Upper lobe of left lung (tissue), 4 donors: ENCODE data around the gene TLN1.

Experiments
- CTCF ChIP-seq, 6 experiments: fragments of 450-650 bp in 4 of 6; fragments of 200-600 bp in 2 of 6; sonication (generic) in 2 of 6; IDR thresholded peaks; one replicate each; pipeline ENCODE4 v1.5.1; 2016 to 2019; ENCODE audit warnings: antibody characterized with exemption in 6 of 6
- EP300 ChIP-seq, 4 donors: sonication (generic); formaldehyde crosslinking; IDR thresholded peaks; one replicate each; pipeline ENCODE4 v1.5.1; 2017; ENCODE audit warnings: antibody characterized with exemption in 4 of 4, control low read depth in 2 of 4
- POLR2A ChIP-seq, 4 donors: fragments of 450-650 bp; IDR thresholded peaks; one replicate each; pipeline ENCODE4 v1.5.1; 2016 to 2017; ENCODE audit warnings: antibody characterized with exemption in 4 of 4, mild to moderate bottlenecking in 2 of 4
- POLR2AphosphoS5 ChIP-seq, 2 donors: sonication (generic); formaldehyde crosslinking; IDR thresholded peaks; one replicate each; pipeline ENCODE4 v1.5.1; 2017; ENCODE audit warnings: antibody characterized with exemption in 2 of 2

GRCh38 chr9:35738924-35739323, 6.9 kb upstream of the TLN1 start:
- TF ChIP-seq POLR2A (IDR thresholded peaks at IDR 0.05) (no peak), CTCF (IDR thresholded peaks at IDR 0.05) (no peak), EP300 (IDR thresholded peaks at IDR 0.05) (no peak), POLR2AphosphoS5 (IDR thresholded peaks at IDR 0.05) (no peak)
